Neural crest cell (in vitro differentiated cells): ENCODE data around the gene CCDC8. TPM values are rescaled to one million over a fixed set of nuclear protein-coding genes. Genes with fewer than 3 reads are reported as not detected.

Source experiments
- DNase-seq: peaks from one replicate; pipeline ENCODE4 v3.0.0; 2021; ENCODE audit warnings: low read depth, mixed read lengths, low spot score
- H3K27ac Mint-ChIP-seq: one replicate; pipeline ENCODE4 v1.8.0; 2021; ENCODE audit warnings: mild to moderate bottlenecking, mixed read lengths; ENCODE audit not compliant: unreplicated experiment
- H3K27me3 Mint-ChIP-seq: 2 replicates; pipeline ENCODE4 v1.8.0; 2021; ENCODE audit warnings: low read depth, mild to moderate bottlenecking, mixed read lengths
- H3K36me3 Mint-ChIP-seq: 2 replicates; pipeline ENCODE4 v1.8.0; 2021; ENCODE audit warnings: low read depth, mild to moderate bottlenecking, mixed read lengths
- H3K4me1 Mint-ChIP-seq: 2 replicates; pipeline ENCODE4 v1.8.0; 2021; ENCODE audit warnings: mixed read lengths
- H3K4me3 Mint-ChIP-seq: one replicate; pipeline ENCODE4 v1.8.0; 2021; ENCODE audit warnings: mild to moderate bottlenecking, mixed read lengths
- H3K9me3 Mint-ChIP-seq: 2 replicates; pipeline ENCODE4 v1.8.0; 2021; ENCODE audit warnings: mixed read lengths
- CTCF ChIP-seq: fragments of 200-600 bp; sonication (generic); conservative IDR thresholded peaks from 2 replicates; pipeline ENCODE4 v1.5.0; 2021; ENCODE audit warnings: antibody characterized with exemption, mild to moderate bottlenecking
- total RNA-seq: library from RNA; stranded (reverse); gene quantifications from 2 replicates; pipeline ENCODE4 v1.2.1, GENCODE V29; 2021

The CCDC8 gene
- total RNA-seq, 1 donor from 2014 or later = 23.9 TPM

GRCh38 chr19:46374536-46375475, 38.6 kb downstream of the CCDC8 start:
- H3K27me3 Mint-ChIP-seq = no peaks in the 10 kb centered on the region
- no peak for TF ChIP-seq CTCF
- DNase-seq = no peak
- H3K9me3 Mint-ChIP-seq = no peaks in the 10 kb centered on the region
- peaks cover 10% of the 10 kb centered on the region for H3K36me3 Mint-ChIP-seq
- peaks cover 21% of the 10 kb centered on the region for H3K4me1 Mint-ChIP-seq
- H3K27ac Mint-ChIP-seq = no peak overlapping the region
- H3K4me3 Mint-ChIP-seq = no peak overlapping the region

- no peak for DNase-seq
- Mint-ChIP-seq H3K27ac (peak overlapping the region; percentile 35), H3K9me3 (no peaks in the 10 kb centered on the region), H3K36me3 (peaks cover 7% of the 10 kb centered on the region), H3K27me3 (no peaks in the 10 kb centered on the region), H3K4me3 (no peak overlapping the region), H3K4me1 (peaks cover 21% of the 10 kb centered on the region)
- TF ChIP-seq CTCF = no peak
These were observed 39.6 kb downstream of the CCDC8 start for GRCh38 chr19:46373491-46374359.

- H3K9me3 Mint-ChIP-seq = no peaks in the 10 kb centered on the region
- peak; percentile 49 for TF ChIP-seq CTCF
- H3K4me1 Mint-ChIP-seq = peaks cover 21% of the 10 kb centered on the region
- no peak for DNase-seq
- H3K27me3 Mint-ChIP-seq = no peaks in the 10 kb centered on the region
- H3K27ac Mint-ChIP-seq = peak overlapping the region; percentile 27
- H3K4me3 Mint-ChIP-seq = no peak overlapping the region
- peaks cover 7% of the 10 kb centered on the region for H3K36me3 Mint-ChIP-seq
These were observed 40.4 kb downstream of the CCDC8 start for GRCh38 chr19:46372901-46373490.

- H3K27ac Mint-ChIP-seq = peak overlapping the region; percentile 35
- TF ChIP-seq CTCF = no peak
- DNase-seq = no peak
These were observed 41.9 kb downstream of the CCDC8 start for GRCh38 chr19:46371371-46371901.

GRCh38 chr19:46369817-46370216, 43.5 kb downstream of the CCDC8 start:
- H3K4me1 Mint-ChIP-seq = peaks cover 21% of the 10 kb centered on the region
- no peak for TF ChIP-seq CTCF
- H3K27ac Mint-ChIP-seq = no peak overlapping the region
- H3K4me3 Mint-ChIP-seq = no peak overlapping the region
- H3K36me3 Mint-ChIP-seq = no peaks in the 10 kb centered on the region
- no peaks in the 10 kb centered on the region for H3K9me3 Mint-ChIP-seq
- DNase-seq = no peak
- H3K27me3 Mint-ChIP-seq = no peaks in the 10 kb centered on the region

More at GRCh38 chr19:46371371-46371901, 41.9 kb downstream of the CCDC8 start:
- no peaks in the 10 kb centered on the region for H3K27me3 Mint-ChIP-seq
- H3K36me3 Mint-ChIP-seq = peaks cover 4% of the 10 kb centered on the region
- no peak overlapping the region for H3K4me3 Mint-ChIP-seq
- peaks cover 21% of the 10 kb centered on the region for H3K4me1 Mint-ChIP-seq
- no peaks in the 10 kb centered on the region for H3K9me3 Mint-ChIP-seq
